OCI-LY1 (cell line): ENCODE data around the gene CD69.
"Not testable (repeated sequence)": the region's sequence is repeated elsewhere in the genome, so short reads cannot be mapped to it uniquely, and the experiment has no call there.

Experiments used
- EZH2 ChIP-seq: fragments of 200-600 bp; sonication (generic), shearing (Covaris generic); IDR thresholded peaks from 2 replicates; pipeline ENCODE4 v1.8.0; 2017; ENCODE audit warnings: borderline replicate concordance, mixed run types, mild to moderate bottlenecking, antibody characterized with exemption, low read length, moderate library complexity, mixed read lengths
- TF ChIP-seq, protein P1 (sequence below): fragments of 200-600 bp; sonication (generic), shearing (Covaris generic); IDR thresholded peaks from 2 replicates; pipeline ENCODE4 v1.5.1; 2017; ENCODE audit warnings: mild to moderate bottlenecking, antibody characterized with exemption, low read length, moderate library complexity, mixed read lengths

DNA sequence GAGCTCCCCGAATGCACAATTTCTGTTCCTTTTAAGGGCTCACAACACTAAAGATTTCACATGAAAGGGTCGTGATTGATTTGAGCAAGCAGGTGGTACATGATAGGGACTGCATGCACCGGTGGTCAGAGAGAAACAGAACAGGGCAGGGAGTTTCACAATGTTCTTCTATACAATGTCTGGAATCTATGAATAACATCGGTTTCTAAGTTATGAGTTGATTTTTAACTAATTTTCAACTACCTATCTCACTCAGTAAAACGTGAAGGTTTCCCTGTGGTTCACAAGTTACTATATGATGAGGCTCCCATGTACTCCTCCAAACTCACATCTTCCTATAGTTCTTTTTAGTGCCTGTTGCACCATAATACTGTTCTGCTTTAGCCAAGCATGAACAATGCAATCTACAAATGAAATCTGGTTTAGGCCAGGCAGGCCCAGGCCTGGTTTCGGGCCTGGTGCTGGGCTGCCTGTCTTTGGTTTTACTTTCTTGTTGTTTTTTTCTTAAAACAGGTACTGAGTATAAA is 47.6 kb downstream of the CD69 start:
- TF ChIP-seq EZH2: not testable (repeated sequence)
- TF ChIP-seq, protein P1, sequence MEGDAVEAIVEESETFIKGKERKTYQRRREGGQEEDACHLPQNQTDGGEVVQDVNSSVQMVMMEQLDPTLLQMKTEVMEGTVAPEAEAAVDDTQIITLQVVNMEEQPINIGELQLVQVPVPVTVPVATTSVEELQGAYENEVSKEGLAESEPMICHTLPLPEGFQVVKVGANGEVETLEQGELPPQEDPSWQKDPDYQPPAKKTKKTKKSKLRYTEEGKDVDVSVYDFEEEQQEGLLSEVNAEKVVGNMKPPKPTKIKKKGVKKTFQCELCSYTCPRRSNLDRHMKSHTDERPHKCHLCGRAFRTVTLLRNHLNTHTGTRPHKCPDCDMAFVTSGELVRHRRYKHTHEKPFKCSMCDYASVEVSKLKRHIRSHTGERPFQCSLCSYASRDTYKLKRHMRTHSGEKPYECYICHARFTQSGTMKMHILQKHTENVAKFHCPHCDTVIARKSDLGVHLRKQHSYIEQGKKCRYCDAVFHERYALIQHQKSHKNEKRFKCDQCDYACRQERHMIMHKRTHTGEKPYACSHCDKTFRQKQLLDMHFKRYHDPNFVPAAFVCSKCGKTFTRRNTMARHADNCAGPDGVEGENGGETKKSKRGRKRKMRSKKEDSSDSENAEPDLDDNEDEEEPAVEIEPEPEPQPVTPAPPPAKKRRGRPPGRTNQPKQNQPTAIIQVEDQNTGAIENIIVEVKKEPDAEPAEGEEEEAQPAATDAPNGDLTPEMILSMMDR: not testable (repeated sequence)
